ENCODE measurements around the gene GABRB1.

GABRB1 gene

GRCh38 chr4:47167081-47168035 is 136.0 kb downstream of the GABRB1 start:
- H3K9ac ChIP-seq, result no peak overlapping the region
- no peaks in the 10 kb centered on the region for H3K9me3 ChIP-seq (ENCODE audit: control insufficient read depth, low read length)
- H3K79me2 ChIP-seq, result no peaks in the 10 kb centered on the region
- H3K36me3 ChIP-seq (ENCODE audit: control insufficient read depth, insufficient read depth, low read length), result no peaks in the 10 kb centered on the region
- no peak overlapping the region for H2AFZ ChIP-seq
- H3K4me3 ChIP-seq (ENCODE audit: low read depth, low read length), result no peak overlapping the region
- no peak overlapping the region for H3K4me2 ChIP-seq (ENCODE audit: low read length)
- no peak overlapping the region for H3K27ac ChIP-seq
- H3K4me1 ChIP-seq, result no peaks in the 10 kb centered on the region
- no peak for TF ChIP-seq CTCF (IDR thresholded peaks at IDR 0.05)
- no peaks in the 10 kb centered on the region for H3K27me3 ChIP-seq (ENCODE audit: control insufficient read depth, insufficient read depth, low read length)

- Histone ChIP-seq H3K27ac (no peak overlapping the region), H3K9me3 (ENCODE audit: control insufficient read depth, low read length) (no peaks in the 10 kb centered on the region), H3K79me2 (no peaks in the 10 kb centered on the region), H3K36me3 (ENCODE audit: control insufficient read depth, insufficient read depth, low read length) (no peaks in the 10 kb centered on the region), H2AFZ (no peak overlapping the region), H3K4me1 (no peaks in the 10 kb centered on the region), H3K4me3 (ENCODE audit: low read depth, low read length) (no peak overlapping the region), H3K9ac (no peak overlapping the region), H3K27me3 (ENCODE audit: control insufficient read depth, insufficient read depth, low read length) (no peaks in the 10 kb centered on the region), H3K4me2 (ENCODE audit: low read length) (no peak overlapping the region)
- TF ChIP-seq CTCF (IDR thresholded peaks at IDR 0.05), result no peak
Measured at GRCh38 chr4:47184083-47184482, 152.7 kb downstream of the GABRB1 start.

- Histone ChIP-seq H2AFZ (no peak overlapping the region), H3K4me2 (ENCODE audit: low read length) (no peak overlapping the region), H3K9ac (no peak overlapping the region), H3K79me2 (no peaks in the 10 kb centered on the region), H3K9me3 (ENCODE audit: control insufficient read depth, low read length) (no peaks in the 10 kb centered on the region), H3K4me1 (no peaks in the 10 kb centered on the region), H3K27ac (no peak overlapping the region), H3K4me3 (ENCODE audit: low read depth, low read length) (no peak overlapping the region), H3K36me3 (ENCODE audit: control insufficient read depth, insufficient read depth, low read length) (no peaks in the 10 kb centered on the region), H3K27me3 (ENCODE audit: control insufficient read depth, insufficient read depth, low read length) (no peaks in the 10 kb centered on the region)
- TF ChIP-seq CTCF (IDR thresholded peaks at IDR 0.05), result no peak
Measured at GRCh38 chr4:47185761-47186160, 154.4 kb downstream of the GABRB1 start.

- no peak for TF ChIP-seq CTCF (IDR thresholded peaks at IDR 0.05)
- Histone ChIP-seq H3K9me3 (ENCODE audit: control insufficient read depth, low read length) (no peaks in the 10 kb centered on the region), H3K79me2 (no peaks in the 10 kb centered on the region), H3K4me2 (ENCODE audit: low read length) (no peak overlapping the region), H2AFZ (no peak overlapping the region), H3K27ac (no peak overlapping the region), H3K4me1 (no peaks in the 10 kb centered on the region), H3K4me3 (ENCODE audit: low read depth, low read length) (no peak overlapping the region), H3K27me3 (ENCODE audit: control insufficient read depth, insufficient read depth, low read length) (no peaks in the 10 kb centered on the region), H3K36me3 (ENCODE audit: control insufficient read depth, insufficient read depth, low read length) (no peaks in the 10 kb centered on the region), H3K9ac (no peak overlapping the region)
Measured at GRCh38 chr4:47187608-47188007, 156.2 kb downstream of the GABRB1 start.

GRCh38 chr4:47193179-47193578 is 161.8 kb downstream of the GABRB1 start:
- no peak for TF ChIP-seq CTCF (IDR thresholded peaks at IDR 0.05)

More at GRCh38 chr4:47193179-47193578, 161.8 kb downstream of the GABRB1 start:
- no peaks in the 10 kb centered on the region for H3K79me2 ChIP-seq
- no peaks in the 10 kb centered on the region for H3K9me3 ChIP-seq (ENCODE audit: control insufficient read depth, low read length)
- H3K4me1 ChIP-seq, result no peaks in the 10 kb centered on the region
- no peaks in the 10 kb centered on the region for H3K27me3 ChIP-seq (ENCODE audit: control insufficient read depth, insufficient read depth, low read length)
- no peak overlapping the region for H3K4me3 ChIP-seq (ENCODE audit: low read depth, low read length)
- H3K36me3 ChIP-seq (ENCODE audit: control insufficient read depth, insufficient read depth, low read length), result no peaks in the 10 kb centered on the region
- H3K4me2 ChIP-seq (ENCODE audit: low read length), result no peak overlapping the region
- H2AFZ ChIP-seq, result no peak overlapping the region
- no peak overlapping the region for H3K9ac ChIP-seq
- H3K27ac ChIP-seq, result no peak overlapping the region
